GM21515 (cell line): ENCODE measurements around the gene RASD1.

Experiments
- ATAC-seq: cut with Tn5 transposase; IDR thresholded peaks from one replicate; pipeline ENCODE4 v1.9.1; 2021; ENCODE audit not compliant: unreplicated experiment

The RASD1 gene

GRCh38 chr17:17496189-17497064 lies at the start of gene RASD1:
TSS of gene RASD1 (minus strand) at chr17:17496395. CDS start at chr17:17496181, 214 bp downstream.
- peak; percentile 75 for ATAC-seq

- no peak for ATAC-seq
Observed at GRCh38 chr17:17545984-17546383, 49.8 kb upstream of the RASD1 start.

GRCh38 chr17:17545031-17545820 lies 49.0 kb upstream of the RASD1 start:
- ATAC-seq = no peak

- no peak for ATAC-seq
Observed at GRCh38 chr17:17542906-17543635, 46.9 kb upstream of the RASD1 start.

GRCh38 chr17:17541640-17542001 lies 45.4 kb upstream of the RASD1 start:
- ATAC-seq = no peak

GRCh38 chr17:17540935-17541639 lies 44.9 kb upstream of the RASD1 start:
- no peak for ATAC-seq

- no peak for ATAC-seq
Observed at GRCh38 chr17:17540278-17540906, 44.2 kb upstream of the RASD1 start.

GRCh38 chr17:17539591-17539990 lies 43.4 kb upstream of the RASD1 start:
- no peak for ATAC-seq

GRCh38 chr17:17538417-17539391 lies 42.5 kb upstream of the RASD1 start:
- no peak for ATAC-seq

- no peak for ATAC-seq
Observed at GRCh38 chr17:17537311-17538099, 41.3 kb upstream of the RASD1 start.

- ATAC-seq = no peak
Observed at GRCh38 chr17:17536702-17537101, 40.5 kb upstream of the RASD1 start.

GRCh38 chr17:17535957-17536356 lies 39.8 kb upstream of the RASD1 start:
- no peak for ATAC-seq

GRCh38 chr17:17533901-17534441 lies 37.8 kb upstream of the RASD1 start:
- no peak for ATAC-seq

GRCh38 chr17:17532991-17533390 lies 36.8 kb upstream of the RASD1 start:
- no peak for ATAC-seq

- ATAC-seq = no peak
Observed at GRCh38 chr17:17531156-17531555, 35.0 kb upstream of the RASD1 start.

GRCh38 chr17:17528696-17529652 lies 32.8 kb upstream of the RASD1 start:
- no peak for ATAC-seq

GRCh38 chr17:17527956-17528500 lies 31.8 kb upstream of the RASD1 start:
- ATAC-seq = no peak
